HEK293 (cell line): ENCODE results near the gene TTC13.

Source experiments
- CTCF ChIA-PET: fragments of 350-600 bp; formaldehyde crosslinking; extraction: SDS; loops from one replicate; lab custom pipeline; 2021; ENCODE audit warnings: antibody characterized with exemption; lab: Yijun Ruan, JAX
- POLR2A ChIA-PET: fragments of 300-600 bp; formaldehyde crosslinking; extraction: SDS; loops from one replicate; lab custom pipeline; 2020; ENCODE audit warnings: antibody characterized with exemption, inconsistent platforms; lab: Yijun Ruan, JAX
- H3K27ac ChIP-seq: fragments of 200-500 bp; sonication (Bioruptor generic); 2 replicates; pipeline ENCODE4 v1.5.1; 2014; ENCODE audit warnings: low read depth, low read length, control low read depth, inconsistent platforms; ENCODE audit errors: extremely low read depth
- H3K36me3 ChIP-seq, 2 experiments: fragments of 200-500 bp in 1 of 2; sonication (Bioruptor generic) in 1 of 2; 1 replicate in 1 of 2; 2 replicates in 1 of 2; pipeline ENCODE4 v1.5.1; 2014 to 2017; ENCODE audit warnings: inconsistent platforms in 2 of 2, low read length in 2 of 2; ENCODE audit not compliant: control insufficient read depth in 2 of 2, insufficient read depth in 1 of 2
- H3K4me1 ChIP-seq: fragments of 200-500 bp; sonication (Bioruptor generic); 2 replicates; pipeline ENCODE4 v1.5.1; 2014; ENCODE audit warnings: mild to moderate bottlenecking, low read length, inconsistent platforms; ENCODE audit not compliant: control insufficient read depth, insufficient read depth
- H3K4me3 ChIP-seq: 2 replicates; pipeline ENCODE4 v1.5.1; 2011; ENCODE audit warnings: low read depth, mild to moderate bottlenecking, control low read depth, low read length, moderate library complexity
- H3K9me3 ChIP-seq: fragments of 200-500 bp; sonication (Bioruptor generic); 2 replicates; pipeline ENCODE4 v1.5.1; 2014; ENCODE audit warnings: low read depth, low read length, inconsistent platforms; ENCODE audit not compliant: control insufficient read depth, insufficient read depth
- SALL2 ChIP-seq: fragments of 450-650 bp; formaldehyde crosslinking; IDR thresholded peaks from 2 replicates; pipeline ENCODE4 v1.5.0; 2017; ENCODE audit warnings: missing biosample characterization, mild to moderate bottlenecking, missing genetic modification characterization, borderline replicate concordance
- TCF7L2 ChIP-seq: IDR thresholded peaks from 2 replicates; pipeline ENCODE4 v1.6.1; 2011; ENCODE audit warnings: low read depth, mild to moderate bottlenecking, inconsistent platforms, low read length, moderate library complexity, borderline replicate concordance
- ZIC2 ChIP-seq: fragments of 450-650 bp; formaldehyde crosslinking; IDR thresholded peaks from 2 replicates; pipeline ENCODE4 v1.5.1; 2016; ENCODE audit warnings: missing biosample characterization, missing genetic modification characterization
- ZNF157 ChIP-seq: fragments of 450-650 bp; formaldehyde crosslinking; IDR thresholded peaks from 2 replicates; pipeline ENCODE4 v1.5.1; 2016; ENCODE audit warnings: missing biosample characterization, missing genetic modification characterization
- ZNF239 ChIP-seq: fragments of 450-650 bp; formaldehyde crosslinking; IDR thresholded peaks from 2 replicates; pipeline ENCODE4 v1.5.1; 2016; ENCODE audit warnings: missing biosample characterization, missing genetic modification characterization
- ZNF24 ChIP-seq: fragments of 450-650 bp; formaldehyde crosslinking; IDR thresholded peaks from 2 replicates; pipeline ENCODE4 v1.5.1; 2016; ENCODE audit warnings: missing biosample characterization, missing genetic modification characterization
- ZNF274 ChIP-seq, 2 experiments: fragments of 200-500 bp in 1 of 2; fragments of 450-650 bp in 1 of 2; sonication (Bioruptor generic) in 1 of 2; formaldehyde crosslinking in 1 of 2; IDR thresholded peaks; 2 replicates each; pipeline versions ENCODE4 v1.5.1 to v1.6.1; 2014 to 2016; ENCODE audit warnings: borderline replicate concordance in 1 of 2, inconsistent platforms in 1 of 2, low read length in 1 of 2, missing biosample characterization in 1 of 2, missing genetic modification characterization in 1 of 2
- ZNF501 ChIP-seq: fragments of 450-650 bp; formaldehyde crosslinking; IDR thresholded peaks from 2 replicates; pipeline ENCODE4 v1.5.1; 2016; ENCODE audit warnings: missing biosample characterization, missing genetic modification characterization
- ZNF514 ChIP-seq: fragments of 450-650 bp; formaldehyde crosslinking; IDR thresholded peaks from 2 replicates; pipeline ENCODE4 v1.5.1; 2016; ENCODE audit warnings: missing biosample characterization, missing genetic modification characterization
- ZNF548 ChIP-seq: fragments of 450-650 bp; formaldehyde crosslinking; IDR thresholded peaks from 2 replicates; pipeline ENCODE4 v1.5.1; 2016; ENCODE audit warnings: missing biosample characterization, missing genetic modification characterization
- ZNF596 ChIP-seq: fragments of 450-650 bp; IDR thresholded peaks from 2 replicates; pipeline ENCODE4 v1.5.0; 2018; ENCODE audit warnings: missing biosample characterization, mild to moderate bottlenecking, missing genetic modification characterization, moderate library complexity
- ZNF610 ChIP-seq: fragments of 450-650 bp; formaldehyde crosslinking; IDR thresholded peaks from 2 replicates; pipeline ENCODE4 v1.5.1; 2016; ENCODE audit warnings: missing biosample characterization, missing genetic modification characterization, borderline replicate concordance
- ZSCAN23 ChIP-seq: fragments of 450-650 bp; formaldehyde crosslinking; IDR thresholded peaks from 2 replicates; pipeline ENCODE4 v1.5.1; 2016; ENCODE audit warnings: missing biosample characterization, missing genetic modification characterization
- ZXDB ChIP-seq: fragments of 450-650 bp; formaldehyde crosslinking; IDR thresholded peaks from 2 replicates; pipeline ENCODE4 v1.5.1; 2016; ENCODE audit warnings: missing biosample characterization, missing genetic modification characterization
- TF ChIP-seq, protein P1 (sequence below): fragments of 450-650 bp; formaldehyde crosslinking; IDR thresholded peaks from 2 replicates; pipeline ENCODE4 v1.5.1; 2016; ENCODE audit warnings: missing biosample characterization, missing genetic modification characterization
- TF ChIP-seq, protein P2 (sequence below): fragments of 450-650 bp; formaldehyde crosslinking; IDR thresholded peaks from 2 replicates; pipeline ENCODE4 v1.5.1; 2017; ENCODE audit warnings: missing biosample characterization, missing genetic modification characterization
- TF ChIP-seq, protein P3 (sequence below): fragments of 450-650 bp; formaldehyde crosslinking; IDR thresholded peaks from 2 replicates; pipeline ENCODE4 v1.5.1; 2016; ENCODE audit warnings: missing biosample characterization, missing genetic modification characterization
- TF ChIP-seq, protein P4 (sequence below): fragments of 450-650 bp; formaldehyde crosslinking; IDR thresholded peaks from 2 replicates; pipeline ENCODE4 v1.5.1; 2017; ENCODE audit warnings: missing biosample characterization, missing genetic modification characterization
- TF ChIP-seq, protein P5 (sequence below): fragments of 450-650 bp; formaldehyde crosslinking; IDR thresholded peaks from 2 replicates; pipeline ENCODE4 v1.5.1; 2016; ENCODE audit warnings: missing biosample characterization, missing genetic modification characterization

The TTC13 gene

DNA sequence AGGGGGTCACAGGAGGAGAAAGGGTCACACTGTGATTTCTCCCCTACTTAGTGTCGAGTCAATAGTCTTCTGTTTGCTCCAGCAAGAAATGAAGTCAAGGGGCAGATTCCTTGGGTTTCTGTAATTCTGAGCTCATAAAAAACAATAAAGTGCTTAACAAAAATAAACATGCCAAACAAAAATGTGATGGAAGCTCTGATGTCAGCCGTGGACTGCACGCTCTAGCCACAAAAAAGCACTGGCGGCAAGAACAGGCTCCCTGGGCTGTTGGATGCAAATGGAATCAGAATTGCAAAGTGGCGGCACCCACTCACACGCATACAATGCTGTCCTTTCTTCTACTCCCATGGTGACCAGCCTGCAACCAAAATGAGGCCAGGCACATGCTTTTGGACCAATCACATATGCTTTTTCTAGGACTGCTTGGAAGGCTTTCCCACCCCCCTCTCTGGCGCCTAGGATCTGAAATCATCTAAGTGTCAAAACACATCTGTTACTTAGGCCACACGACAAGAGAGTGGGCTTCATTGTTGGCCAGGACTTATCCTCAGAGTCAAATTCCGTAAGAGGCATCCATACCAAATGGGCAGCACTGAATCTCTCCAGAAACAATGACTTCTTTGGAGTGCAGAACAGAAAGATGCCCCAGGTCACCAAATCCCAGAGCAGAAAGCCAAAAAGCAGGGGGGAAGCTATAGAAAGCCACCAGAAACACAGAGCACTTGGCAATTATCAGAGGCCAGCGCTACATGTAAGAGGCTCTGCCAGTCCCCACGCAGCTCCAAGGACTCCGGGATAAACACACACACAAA lies 119.5 kb downstream of the TTC13 start (continued):
- TF ChIP-seq, protein P1, sequence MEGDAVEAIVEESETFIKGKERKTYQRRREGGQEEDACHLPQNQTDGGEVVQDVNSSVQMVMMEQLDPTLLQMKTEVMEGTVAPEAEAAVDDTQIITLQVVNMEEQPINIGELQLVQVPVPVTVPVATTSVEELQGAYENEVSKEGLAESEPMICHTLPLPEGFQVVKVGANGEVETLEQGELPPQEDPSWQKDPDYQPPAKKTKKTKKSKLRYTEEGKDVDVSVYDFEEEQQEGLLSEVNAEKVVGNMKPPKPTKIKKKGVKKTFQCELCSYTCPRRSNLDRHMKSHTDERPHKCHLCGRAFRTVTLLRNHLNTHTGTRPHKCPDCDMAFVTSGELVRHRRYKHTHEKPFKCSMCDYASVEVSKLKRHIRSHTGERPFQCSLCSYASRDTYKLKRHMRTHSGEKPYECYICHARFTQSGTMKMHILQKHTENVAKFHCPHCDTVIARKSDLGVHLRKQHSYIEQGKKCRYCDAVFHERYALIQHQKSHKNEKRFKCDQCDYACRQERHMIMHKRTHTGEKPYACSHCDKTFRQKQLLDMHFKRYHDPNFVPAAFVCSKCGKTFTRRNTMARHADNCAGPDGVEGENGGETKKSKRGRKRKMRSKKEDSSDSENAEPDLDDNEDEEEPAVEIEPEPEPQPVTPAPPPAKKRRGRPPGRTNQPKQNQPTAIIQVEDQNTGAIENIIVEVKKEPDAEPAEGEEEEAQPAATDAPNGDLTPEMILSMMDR (tag by site-specific recombination) = no peak
- no peak for TF ChIP-seq SALL2 (tag by site-specific recombination)
- TF ChIP-seq TCF7L2 = peak; percentile 94
- TF ChIP-seq ZXDB (tag by site-specific recombination) = peak; percentile 73

DNA sequence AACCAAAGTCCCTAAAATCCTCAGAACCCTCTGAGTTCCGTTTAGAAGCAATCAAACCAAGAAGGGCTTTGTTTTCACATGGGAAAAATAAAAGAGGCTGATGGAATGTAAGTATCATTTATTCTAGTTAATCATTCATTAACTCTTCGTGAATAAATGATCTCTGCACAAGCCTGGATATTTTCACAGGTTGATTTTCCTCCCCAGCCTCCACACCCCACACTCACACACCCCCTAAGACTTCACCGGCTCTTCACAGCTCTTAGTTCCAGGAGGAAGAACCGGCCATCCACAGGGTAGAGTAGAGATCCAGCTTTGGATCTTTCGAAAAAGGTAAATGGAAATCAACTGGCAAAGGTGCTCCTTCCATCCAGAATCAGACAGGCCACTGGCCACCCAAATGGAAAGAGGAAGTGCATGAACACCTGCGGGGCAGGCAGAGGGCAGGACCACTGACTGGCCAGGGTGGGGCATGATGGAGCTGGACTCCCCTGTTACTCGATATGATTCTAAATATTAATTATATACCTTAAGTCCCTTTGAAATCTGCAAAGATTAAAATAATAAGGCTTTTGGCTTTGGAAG lies 120.3 kb downstream of the TTC13 start:
- Histone ChIP-seq H3K4me1 (peaks cover 7% of the 10 kb centered on the region), H3K9me3 (no peaks in the 10 kb centered on the region), H3K4me3 (no peak overlapping the region), H3K27ac (no peak overlapping the region), H3K36me3 (peaks cover 0 to 20% of the 10 kb centered on the region in 2 experiments; a peak in 1 of 3 replicates)
- ChIA-PET CTCF (interaction anchor here (0.6 to 1.0 kb wide), 3 partner anchors 35 to 356 kb away, joined by 3 to 4 read pairs (median 3); no protein-coding TSS in a partner anchor), POLR2A (interaction anchor here (1.5 to 2.2 kb wide), 2 partner anchors 10 kb away, joined by 4 to 11 read pairs; partner anchors contain the start of gene C1orf198)
- no peak for TF ChIP-seq ZNF610 (tag by site-specific recombination)
- TF ChIP-seq ZNF548 = no peak
- TF ChIP-seq ZNF239 (tag by site-specific recombination) = no peak
- TF ChIP-seq TCF7L2 = no peak
- TF ChIP-seq, protein P2, sequence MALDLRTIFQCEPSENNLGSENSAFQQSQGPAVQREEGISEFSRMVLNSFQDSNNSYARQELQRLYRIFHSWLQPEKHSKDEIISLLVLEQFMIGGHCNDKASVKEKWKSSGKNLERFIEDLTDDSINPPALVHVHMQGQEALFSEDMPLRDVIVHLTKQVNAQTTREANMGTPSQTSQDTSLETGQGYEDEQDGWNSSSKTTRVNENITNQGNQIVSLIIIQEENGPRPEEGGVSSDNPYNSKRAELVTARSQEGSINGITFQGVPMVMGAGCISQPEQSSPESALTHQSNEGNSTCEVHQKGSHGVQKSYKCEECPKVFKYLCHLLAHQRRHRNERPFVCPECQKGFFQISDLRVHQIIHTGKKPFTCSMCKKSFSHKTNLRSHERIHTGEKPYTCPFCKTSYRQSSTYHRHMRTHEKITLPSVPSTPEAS (tag by site-specific recombination) = no peak
- TF ChIP-seq ZNF24 (tag by site-specific recombination) = no peak
- no peak for TF ChIP-seq ZSCAN23 (tag by site-specific recombination)
- TF ChIP-seq, protein P3, sequence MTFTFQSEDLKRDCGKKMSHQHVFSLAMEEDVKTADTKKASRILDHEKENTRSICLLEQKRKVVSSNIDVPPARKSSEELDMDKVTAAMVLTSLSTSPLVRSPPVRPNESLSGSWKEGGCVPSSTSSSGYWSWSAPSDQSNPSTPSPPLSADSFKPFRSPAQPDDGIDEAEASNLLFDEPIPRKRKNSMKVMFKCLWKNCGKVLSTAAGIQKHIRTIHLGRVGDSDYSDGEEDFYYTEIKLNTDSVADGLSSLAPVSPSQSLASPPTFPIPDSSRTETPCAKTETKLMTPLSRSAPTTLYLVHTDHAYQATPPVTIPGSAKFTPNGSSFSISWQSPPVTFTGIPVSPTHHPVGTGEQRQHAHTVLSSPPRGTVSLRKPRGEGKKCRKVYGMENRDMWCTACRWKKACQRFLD (tag by site-specific recombination) = no peak

DNA sequence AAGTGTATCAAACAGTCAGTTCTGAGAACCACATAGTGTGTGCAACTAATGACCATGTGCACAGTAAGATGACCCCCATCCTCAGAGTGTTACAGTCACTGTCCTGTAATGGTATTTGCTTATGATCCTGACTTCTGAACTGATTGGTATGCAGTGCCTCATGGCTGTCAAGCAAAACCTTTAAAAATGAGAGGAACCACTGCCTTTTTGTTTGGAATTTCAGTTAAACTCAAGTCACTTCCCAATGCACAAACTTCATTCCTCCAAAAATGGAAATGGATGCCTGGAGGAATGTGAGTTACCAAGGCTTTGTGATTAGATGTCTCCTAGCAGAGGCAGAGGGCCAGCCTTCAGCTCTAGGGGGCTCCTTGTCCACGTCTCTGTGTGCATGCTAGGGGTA lies 120.8 kb downstream of the TTC13 start:
- Histone ChIP-seq H3K4me1 (peaks cover 7% of the 10 kb centered on the region), H3K27ac (no peak overlapping the region), H3K4me3 (no peak overlapping the region), H3K36me3 (peaks cover 0 to 26% of the 10 kb centered on the region in 2 experiments; a peak in 1 of 3 replicates), H3K9me3 (no peaks in the 10 kb centered on the region)
- CTCF ChIA-PET = interaction anchor here (0.9 kb wide), 1 partner anchor 35 kb away, joined by 3 read pairs; no protein-coding TSS in a partner anchor
- POLR2A ChIA-PET = interaction anchor here (1.5 to 2.2 kb wide), 2 partner anchors 10 kb away, joined by 4 to 11 read pairs; partner anchors contain the start of gene C1orf198
- TF ChIP-seq ZNF610 (tag by site-specific recombination) (no peak), ZSCAN23 (tag by site-specific recombination) (no peak)

DNA sequence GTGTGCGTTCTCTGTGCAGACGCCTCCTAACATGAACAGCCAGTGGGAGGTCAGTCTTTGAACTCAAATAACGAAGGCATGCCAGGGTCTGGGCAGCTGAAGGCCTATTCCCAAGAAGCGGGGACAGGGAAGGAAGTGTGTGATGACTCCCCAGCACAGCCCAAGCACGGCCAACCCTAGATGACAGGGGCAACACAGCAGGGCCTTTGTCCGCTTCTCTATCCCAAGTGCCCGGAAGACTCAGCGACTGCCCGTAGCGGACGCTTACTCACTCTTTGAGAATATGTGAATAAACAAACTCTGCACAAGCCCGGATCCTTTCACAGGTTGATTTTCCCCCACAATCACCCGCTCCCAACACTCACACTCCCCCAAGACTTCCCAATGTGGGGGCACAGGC lies 121.6 kb downstream of the TTC13 start:
- peaks cover 7% of the 10 kb centered on the region for H3K4me1 ChIP-seq
- H3K36me3 ChIP-seq = peaks cover 0 to 31% of the 10 kb centered on the region in 2 experiments; a peak in 1 of 3 replicates
- ChIA-PET POLR2A (no interaction called here), CTCF (interaction anchor here (1.0 kb wide), 1 partner anchor 11 kb away, joined by 7 read pairs; no protein-coding TSS in a partner anchor)
- no peak overlapping the region for H3K27ac ChIP-seq
- no peaks in the 10 kb centered on the region for H3K9me3 ChIP-seq
- no peak overlapping the region for H3K4me3 ChIP-seq
- no peak for TF ChIP-seq ZNF157
- TF ChIP-seq, protein P4, sequence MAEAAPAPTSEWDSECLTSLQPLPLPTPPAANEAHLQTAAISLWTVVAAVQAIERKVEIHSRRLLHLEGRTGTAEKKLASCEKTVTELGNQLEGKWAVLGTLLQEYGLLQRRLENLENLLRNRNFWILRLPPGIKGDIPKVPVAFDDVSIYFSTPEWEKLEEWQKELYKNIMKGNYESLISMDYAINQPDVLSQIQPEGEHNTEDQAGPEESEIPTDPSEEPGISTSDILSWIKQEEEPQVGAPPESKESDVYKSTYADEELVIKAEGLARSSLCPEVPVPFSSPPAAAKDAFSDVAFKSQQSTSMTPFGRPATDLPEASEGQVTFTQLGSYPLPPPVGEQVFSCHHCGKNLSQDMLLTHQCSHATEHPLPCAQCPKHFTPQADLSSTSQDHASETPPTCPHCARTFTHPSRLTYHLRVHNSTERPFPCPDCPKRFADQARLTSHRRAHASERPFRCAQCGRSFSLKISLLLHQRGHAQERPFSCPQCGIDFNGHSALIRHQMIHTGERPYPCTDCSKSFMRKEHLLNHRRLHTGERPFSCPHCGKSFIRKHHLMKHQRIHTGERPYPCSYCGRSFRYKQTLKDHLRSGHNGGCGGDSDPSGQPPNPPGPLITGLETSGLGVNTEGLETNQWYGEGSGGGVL = no peak
- TF ChIP-seq ZNF514 = no peak
- TF ChIP-seq ZNF501 (tag by site-specific recombination) = no peak
- TF ChIP-seq, protein P5, sequence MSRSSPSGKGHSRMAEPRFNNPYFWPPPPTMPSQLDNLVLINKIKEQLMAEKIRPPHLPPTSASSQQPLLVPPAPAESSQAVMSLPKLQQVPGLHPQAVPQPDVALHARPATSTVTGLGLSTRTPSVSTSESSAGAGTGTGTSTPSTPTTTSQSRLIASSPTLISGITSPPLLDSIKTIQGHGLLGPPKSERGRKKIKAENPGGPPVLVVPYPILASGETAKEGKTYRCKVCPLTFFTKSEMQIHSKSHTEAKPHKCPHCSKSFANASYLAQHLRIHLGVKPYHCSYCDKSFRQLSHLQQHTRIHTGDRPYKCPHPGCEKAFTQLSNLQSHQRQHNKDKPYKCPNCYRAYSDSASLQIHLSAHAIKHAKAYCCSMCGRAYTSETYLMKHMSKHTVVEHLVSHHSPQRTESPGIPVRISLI (tag by site-specific recombination) = no peak
- TF ChIP-seq ZNF596 (tag by site-specific recombination) = no peak
- TF ChIP-seq ZIC2 (tag by site-specific recombination) = no peak
- no peak for TF ChIP-seq ZNF274 (IDR thresholded peaks at IDR 0.05; ENCODE audit: low read length)
- no peak for TF ChIP-seq ZNF274 (tag by site-specific recombination; IDR thresholded peaks at IDR 0.05; ENCODE audit: borderline replicate concordance)
